ENCODE data around the gene RACGAP1.

RACGAP1 gene

DNA sequence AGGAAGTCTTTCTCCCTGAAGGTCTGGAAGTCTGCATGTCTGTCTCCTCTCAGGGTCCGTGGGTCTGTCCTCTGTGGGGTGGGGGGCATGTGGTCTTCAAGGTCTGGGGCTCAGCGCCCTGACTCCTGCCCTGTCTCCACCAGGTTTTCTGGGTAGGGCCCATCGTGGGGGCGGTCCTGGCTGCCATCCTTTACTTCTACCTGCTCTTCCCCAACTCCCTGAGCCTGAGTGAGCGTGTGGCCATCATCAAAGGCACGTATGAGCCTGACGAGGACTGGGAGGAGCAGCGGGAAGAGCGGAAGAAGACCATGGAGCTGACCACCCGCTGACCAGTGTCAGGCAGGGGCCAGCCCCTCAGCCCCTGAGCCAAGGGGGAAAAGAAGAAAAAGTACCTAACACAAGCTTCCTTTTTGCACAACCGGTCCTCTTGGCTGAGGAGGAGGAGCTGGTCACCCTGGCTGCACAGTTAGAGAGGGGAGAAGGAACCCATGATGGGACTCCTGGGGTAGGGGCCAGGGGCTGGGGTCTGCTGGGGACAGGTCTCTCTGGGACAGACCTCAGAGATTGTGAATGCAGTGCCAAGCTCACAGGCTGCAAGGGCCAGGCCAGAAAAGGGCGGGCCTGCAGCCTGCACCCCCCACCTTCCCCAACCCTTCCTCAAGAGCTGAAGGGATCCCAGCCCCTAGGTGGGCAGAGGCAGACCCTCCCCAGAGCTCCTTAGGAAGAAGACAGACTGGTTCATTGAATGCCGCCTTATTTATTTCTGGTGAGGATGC is 60.3 kb downstream of the RACGAP1 start:
- Histone ChIP-seq H3K9ac (ENCODE audit: low read length) (no peak overlapping the region), H3K9me2 (ENCODE audit: low read depth, low read length) (no peaks in the 10 kb centered on the region), H3K36me3 (ENCODE audit: insufficient read depth, low read length) (no peaks in the 10 kb centered on the region), H3F3A (ENCODE audit: insufficient read depth, low read length) (no peaks in the 10 kb centered on the region), H4K20me1 (ENCODE audit: insufficient read depth, low read length) (no peaks in the 10 kb centered on the region), H3K4me1 (ENCODE audit: insufficient read depth, low read length, severe bottlenecking) (peaks cover 9% of the 10 kb centered on the region), H3K27me3 (ENCODE audit: insufficient read depth, low read length) (peaks cover 5% of the 10 kb centered on the region; the same call in 1 of the 2 replicates), H3K27ac (ENCODE audit: low read depth, low read length, poor library complexity, severe bottlenecking) (no peak overlapping the region), H3K4me2 (ENCODE audit: low read length) (no peak overlapping the region), H3K9me3 (ENCODE audit: low read length) (no peaks in the 10 kb centered on the region), H3K79me2 (ENCODE audit: insufficient read depth, low read length) (no peaks in the 10 kb centered on the region), H2AFZ (ENCODE audit: low read length) (no peak overlapping the region), H3K4me3 (ENCODE audit: low read depth, low read length, poor library complexity, severe bottlenecking) (no peak overlapping the region)
- TF ChIP-seq EZH2 (IDR thresholded peaks at IDR 0.05; ENCODE audit: borderline replicate concordance, low read length) = no peak
- TF ChIP-seq, protein P1, sequence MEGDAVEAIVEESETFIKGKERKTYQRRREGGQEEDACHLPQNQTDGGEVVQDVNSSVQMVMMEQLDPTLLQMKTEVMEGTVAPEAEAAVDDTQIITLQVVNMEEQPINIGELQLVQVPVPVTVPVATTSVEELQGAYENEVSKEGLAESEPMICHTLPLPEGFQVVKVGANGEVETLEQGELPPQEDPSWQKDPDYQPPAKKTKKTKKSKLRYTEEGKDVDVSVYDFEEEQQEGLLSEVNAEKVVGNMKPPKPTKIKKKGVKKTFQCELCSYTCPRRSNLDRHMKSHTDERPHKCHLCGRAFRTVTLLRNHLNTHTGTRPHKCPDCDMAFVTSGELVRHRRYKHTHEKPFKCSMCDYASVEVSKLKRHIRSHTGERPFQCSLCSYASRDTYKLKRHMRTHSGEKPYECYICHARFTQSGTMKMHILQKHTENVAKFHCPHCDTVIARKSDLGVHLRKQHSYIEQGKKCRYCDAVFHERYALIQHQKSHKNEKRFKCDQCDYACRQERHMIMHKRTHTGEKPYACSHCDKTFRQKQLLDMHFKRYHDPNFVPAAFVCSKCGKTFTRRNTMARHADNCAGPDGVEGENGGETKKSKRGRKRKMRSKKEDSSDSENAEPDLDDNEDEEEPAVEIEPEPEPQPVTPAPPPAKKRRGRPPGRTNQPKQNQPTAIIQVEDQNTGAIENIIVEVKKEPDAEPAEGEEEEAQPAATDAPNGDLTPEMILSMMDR (IDR thresholded peaks at IDR 0.05; ENCODE audit: low read length) = no peak

- Histone ChIP-seq H3K4me3 (ENCODE audit: low read depth, low read length, poor library complexity, severe bottlenecking) (no peak overlapping the region), H3K9me3 (ENCODE audit: low read length) (no peaks in the 10 kb centered on the region), H3K79me2 (ENCODE audit: insufficient read depth, low read length) (no peaks in the 10 kb centered on the region), H4K20me1 (ENCODE audit: insufficient read depth, low read length) (no peaks in the 10 kb centered on the region), H3K27me3 (ENCODE audit: insufficient read depth, low read length) (peaks cover 7% of the 10 kb centered on the region; the same call in 1 of the 2 replicates), H3K27ac (ENCODE audit: low read depth, low read length, poor library complexity, severe bottlenecking) (no peak overlapping the region), H3K9me2 (ENCODE audit: low read depth, low read length) (no peaks in the 10 kb centered on the region), H3K4me1 (ENCODE audit: insufficient read depth, low read length, severe bottlenecking) (peaks cover 9% of the 10 kb centered on the region), H3F3A (ENCODE audit: insufficient read depth, low read length) (no peaks in the 10 kb centered on the region), H2AFZ (ENCODE audit: low read length) (no peak overlapping the region), H3K9ac (ENCODE audit: low read length) (no peak overlapping the region), H3K4me2 (ENCODE audit: low read length) (no peak overlapping the region), H3K36me3 (ENCODE audit: insufficient read depth, low read length) (no peaks in the 10 kb centered on the region)
- TF ChIP-seq, protein P1 (IDR thresholded peaks at IDR 0.05; ENCODE audit: low read length) = no peak
- TF ChIP-seq EZH2 (IDR thresholded peaks at IDR 0.05; ENCODE audit: borderline replicate concordance, low read length) = no peak
Observed at GRCh38 chr12:49963976-49964815, 61.1 kb downstream of the RACGAP1 start.

DNA sequence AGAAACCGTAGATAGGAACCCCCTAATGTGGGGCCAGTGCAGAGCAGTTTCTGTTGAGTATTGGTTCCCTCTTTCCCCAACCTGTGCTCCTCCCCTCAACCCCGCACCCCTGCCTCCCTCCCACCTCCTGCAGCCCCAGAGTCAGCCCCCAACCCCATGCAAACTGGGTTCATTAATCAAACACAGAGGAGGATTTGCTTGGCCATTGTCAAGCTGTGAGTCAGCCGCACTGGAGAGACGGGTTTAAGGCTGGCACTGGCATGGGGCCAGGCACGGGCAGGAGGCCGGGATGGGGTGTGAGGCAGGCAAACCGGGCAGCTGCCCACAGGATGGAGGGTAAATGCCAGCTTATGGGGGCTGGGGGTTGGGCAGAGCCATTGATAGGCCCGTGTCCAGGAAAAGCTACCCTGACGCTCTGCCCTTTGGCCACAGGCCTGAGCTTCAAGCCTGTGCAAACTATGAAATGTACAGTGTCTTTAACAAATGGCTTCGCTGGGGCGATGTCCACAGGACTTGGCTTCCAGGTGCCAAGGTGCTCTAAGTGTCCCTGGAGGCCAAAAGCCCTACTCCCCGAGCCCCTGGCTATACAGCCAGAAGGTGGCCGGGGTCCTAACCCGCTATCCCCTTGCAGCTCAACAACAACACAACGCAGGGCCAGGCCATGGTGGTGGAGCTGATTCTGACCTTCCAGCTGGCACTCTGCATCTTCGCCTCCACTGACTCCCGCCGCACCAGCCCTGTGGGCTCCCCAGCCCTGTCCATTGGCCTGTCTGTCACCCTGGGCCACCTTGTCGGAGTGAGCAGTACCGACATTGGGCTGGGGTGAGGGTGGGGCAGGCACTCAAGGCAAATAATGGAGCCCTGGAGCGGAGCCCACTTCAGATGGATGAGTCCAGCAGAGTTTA is 62.2 kb downstream of the RACGAP1 start:
- Histone ChIP-seq H2AFZ (ENCODE audit: low read length) (no peak overlapping the region), H3K27me3 (ENCODE audit: insufficient read depth, low read length) (peaks cover 13% of the 10 kb centered on the region; the same call in 1 of the 2 replicates), H3K36me3 (ENCODE audit: insufficient read depth, low read length) (no peaks in the 10 kb centered on the region), H3K4me1 (ENCODE audit: insufficient read depth, low read length, severe bottlenecking) (peaks cover 9% of the 10 kb centered on the region), H3K4me2 (ENCODE audit: low read length) (no peak overlapping the region), H3K9me3 (ENCODE audit: low read length) (no peaks in the 10 kb centered on the region), H3K4me3 (ENCODE audit: low read depth, low read length, poor library complexity, severe bottlenecking) (no peak overlapping the region), H4K20me1 (ENCODE audit: insufficient read depth, low read length) (no peaks in the 10 kb centered on the region), H3K27ac (ENCODE audit: low read depth, low read length, poor library complexity, severe bottlenecking) (no peak overlapping the region), H3K79me2 (ENCODE audit: insufficient read depth, low read length) (no peaks in the 10 kb centered on the region), H3K9ac (ENCODE audit: low read length) (no peak overlapping the region), H3K9me2 (ENCODE audit: low read depth, low read length) (no peaks in the 10 kb centered on the region), H3F3A (ENCODE audit: insufficient read depth, low read length) (no peaks in the 10 kb centered on the region)
- no peak for TF ChIP-seq EZH2 (IDR thresholded peaks at IDR 0.05; ENCODE audit: borderline replicate concordance, low read length)
- TF ChIP-seq, protein P1 (IDR thresholded peaks at IDR 0.05; ENCODE audit: low read length) = no peak
